H9 (cell line): ENCODE measurements around the gene RABL6. TPM values are rescaled to one million over a fixed set of nuclear protein-coding genes. Genes with fewer than 3 reads are reported as not detected.
"Not testable (repeated sequence)": the region's sequence is repeated elsewhere in the genome, so short reads cannot be mapped to it uniquely, and the experiment has no call there.

Experiments used
- DNase-seq: peaks from one replicate; pipeline ENCODE4 v3.0.0-alpha.2; 2017
- H2AFZ ChIP-seq: one replicate; pipeline ENCODE4 v1.6.1; 2013; ENCODE audit warnings: mild to moderate bottlenecking, low read length, control low read depth, moderate library complexity
- H2AK5ac ChIP-seq: 2 replicates; pipeline ENCODE4 v1.6.1; 2013; ENCODE audit warnings: low read length, control low read depth, mixed read lengths; ENCODE audit not compliant: insufficient read length
- H2BK120ac ChIP-seq: one replicate; pipeline ENCODE4 v1.6.1; 2013; ENCODE audit warnings: low read depth, mild to moderate bottlenecking, low read length, control low read depth, inconsistent platforms; ENCODE audit not compliant: poor library complexity, severe bottlenecking
- H2BK12ac ChIP-seq: 2 replicates; pipeline ENCODE4 v1.6.1; 2013; ENCODE audit warnings: low read length, control low read depth, mixed read lengths, low read depth; ENCODE audit not compliant: insufficient read length
- H2BK15ac ChIP-seq: 2 replicates; pipeline ENCODE4 v1.6.1; 2013; ENCODE audit warnings: low read depth, low read length, control low read depth
- H2BK20ac ChIP-seq: one replicate; pipeline ENCODE4 v1.6.1; 2013; ENCODE audit warnings: low read depth, mild to moderate bottlenecking, low read length, control low read depth, inconsistent platforms; ENCODE audit not compliant: poor library complexity, severe bottlenecking
- H2BK5ac ChIP-seq: 2 replicates; pipeline ENCODE4 v1.6.1; 2013; ENCODE audit warnings: low read length, control low read depth, mixed read lengths; ENCODE audit not compliant: insufficient read length
- H3K14ac ChIP-seq: 2 replicates; pipeline ENCODE4 v1.6.1; 2013; ENCODE audit warnings: low read length, control low read depth; ENCODE audit not compliant: insufficient read depth
- H3K18ac ChIP-seq: 2 replicates; pipeline ENCODE4 v1.6.1; 2013; ENCODE audit warnings: low read depth, mild to moderate bottlenecking, mixed read lengths, low read length, control low read depth; ENCODE audit not compliant: insufficient read length
- H3K23ac ChIP-seq: 2 replicates; pipeline ENCODE4 v1.6.1; 2013; ENCODE audit warnings: low read length, control low read depth, mixed read lengths, low read depth; ENCODE audit not compliant: insufficient read length
- H3K23me2 ChIP-seq: 2 replicates; pipeline ENCODE4 v1.6.1; 2013; ENCODE audit warnings: low read depth, mild to moderate bottlenecking, mixed read lengths, low read length, control low read depth; ENCODE audit not compliant: insufficient read length, poor library complexity, severe bottlenecking
- H3K27ac ChIP-seq: 2 replicates; pipeline ENCODE4 v1.5.1; 2013; ENCODE audit warnings: low read length, control low read depth, mixed read lengths, low read depth; ENCODE audit not compliant: insufficient read length
- H3K27me3 ChIP-seq: 2 replicates; pipeline ENCODE4 v1.6.1; 2013; ENCODE audit warnings: low read length, control low read depth, inconsistent platforms; ENCODE audit not compliant: insufficient read depth
- H3K4ac ChIP-seq: 2 replicates; pipeline ENCODE4 v1.6.1; 2013; ENCODE audit warnings: low read depth, mild to moderate bottlenecking, control low read depth, inconsistent platforms, low read length, moderate library complexity
- H3K4me1 ChIP-seq: 2 replicates; pipeline ENCODE4 v1.6.1; 2013; ENCODE audit warnings: low read length, control low read depth, inconsistent platforms; ENCODE audit not compliant: insufficient read depth
- H3K4me2 ChIP-seq: 2 replicates; pipeline ENCODE4 v1.6.1; 2013; ENCODE audit warnings: low read length, control low read depth, mixed read lengths; ENCODE audit not compliant: insufficient read length, insufficient read depth
- H3K56ac ChIP-seq: 2 replicates; pipeline ENCODE4 v1.6.1; 2013; ENCODE audit warnings: low read depth, mild to moderate bottlenecking, mixed read lengths, low read length, control low read depth; ENCODE audit not compliant: insufficient read length
- H3K79me1 ChIP-seq: 2 replicates; pipeline ENCODE4 v1.6.1; 2013; ENCODE audit warnings: low read depth, mild to moderate bottlenecking, moderate library complexity, low read length, control low read depth, inconsistent platforms; ENCODE audit not compliant: insufficient read depth, poor library complexity, severe bottlenecking
- H3K79me2 ChIP-seq: 2 replicates; pipeline ENCODE4 v1.6.1; 2013; ENCODE audit warnings: low read length, control low read depth, inconsistent platforms; ENCODE audit not compliant: insufficient read depth
- H3K9ac ChIP-seq: 2 replicates; pipeline ENCODE4 v1.6.1; 2013; ENCODE audit warnings: low read length, control low read depth, mixed read lengths; ENCODE audit not compliant: insufficient read length; ENCODE audit errors: extremely low read depth
- H3K9me3 ChIP-seq: one replicate; pipeline ENCODE4 v1.6.1; 2013; ENCODE audit warnings: low read depth, low read length, inconsistent platforms; ENCODE audit not compliant: control insufficient read depth
- H3T11ph ChIP-seq: one replicate; pipeline ENCODE4 v1.6.1; 2013; ENCODE audit warnings: mild to moderate bottlenecking, low read length, control low read depth, inconsistent platforms
- H4K20me1 ChIP-seq: one replicate; pipeline ENCODE4 v1.6.1; 2013; ENCODE audit not compliant: control insufficient read depth, insufficient read length, insufficient read depth
- H4K5ac ChIP-seq: 2 replicates; pipeline ENCODE4 v1.6.1; 2013; ENCODE audit warnings: low read depth, mild to moderate bottlenecking, mixed read lengths, low read length, control low read depth; ENCODE audit not compliant: insufficient read length
- H4K8ac ChIP-seq: replicated peaks from 2 replicates; pipeline ENCODE4 v1.6.1; 2013; ENCODE audit warnings: low read length, control low read depth, mixed read lengths, low read depth; ENCODE audit not compliant: insufficient read length
- H4K91ac ChIP-seq: 2 replicates; pipeline ENCODE4 v1.6.1; 2013; ENCODE audit warnings: low read depth, mild to moderate bottlenecking, moderate library complexity, mixed read lengths, low read length, control low read depth; ENCODE audit not compliant: insufficient read length
- H3K27ac Mint-ChIP-seq, 3 experiments: 2 replicates in 2 of 3; 3 replicates in 1 of 3; pipeline ENCODE4 v1.8.0; 2020 to 2021; ENCODE audit warnings: mixed read lengths in 3 of 3, mild to moderate bottlenecking in 1 of 3, moderate library complexity in 1 of 3
- H3K27me3 Mint-ChIP-seq: 2 replicates; pipeline ENCODE4 v1.8.0; 2021; ENCODE audit warnings: low read depth, mild to moderate bottlenecking, moderate library complexity, mixed read lengths
- H3K36me3 Mint-ChIP-seq, 3 experiments: 2 replicates in 2 of 3; 3 replicates in 1 of 3; pipeline ENCODE4 v1.8.0; 2020 to 2021; ENCODE audit warnings: low read depth in 3 of 3, mixed read lengths in 3 of 3; ENCODE audit not compliant: insufficient read depth in 1 of 3
- H3K4me1 Mint-ChIP-seq, 2 experiments: 2 replicates each; pipeline ENCODE4 v1.8.0; 2020; ENCODE audit warnings: mixed read lengths in 2 of 2
- H3K4me3 Mint-ChIP-seq, 2 experiments: 2 replicates in 1 of 2; 3 replicates in 1 of 2; pipeline ENCODE4 v1.8.0; 2020 to 2021; ENCODE audit warnings: mild to moderate bottlenecking in 2 of 2, mixed read lengths in 2 of 2, moderate library complexity in 1 of 2
- H3K9me3 Mint-ChIP-seq, 2 experiments: 2 replicates in 1 of 2; 3 replicates in 1 of 2; pipeline ENCODE4 v1.8.0; 2020; ENCODE audit warnings: mild to moderate bottlenecking in 2 of 2, mixed read lengths in 2 of 2, moderate library complexity in 1 of 2
- WGBS: extraction: QIAGEN DNeasy Blood & Tissue Kit; methylation state at CpG from one replicate; pipeline ENCODE4 v1.1.7; 2013; ENCODE audit warnings: missing lambda C conversion rate, low lambda C conversion rate, mixed read lengths; ENCODE audit not compliant: insufficient read length; ENCODE audit errors: extremely low coverage; 5-methylcytosine and 5-hydroxymethylcytosine counted together
- total RNA-seq: library from RNA; stranded (reverse); gene quantifications from 2 replicates; pipeline ENCODE4 v1.2.1, GENCODE V29; 2021
- TF ChIP-seq, protein P1 (sequence below): fragments of 200-600 bp; sonication (generic); conservative IDR thresholded peaks from 3 replicates; pipeline ENCODE4 v1.8.0; 2021; ENCODE audit warnings: antibody characterized with exemption, mild to moderate bottlenecking

The RABL6 gene
- total RNA-seq, 1 experiment from 2014 or later: 108 TPM

DNA sequence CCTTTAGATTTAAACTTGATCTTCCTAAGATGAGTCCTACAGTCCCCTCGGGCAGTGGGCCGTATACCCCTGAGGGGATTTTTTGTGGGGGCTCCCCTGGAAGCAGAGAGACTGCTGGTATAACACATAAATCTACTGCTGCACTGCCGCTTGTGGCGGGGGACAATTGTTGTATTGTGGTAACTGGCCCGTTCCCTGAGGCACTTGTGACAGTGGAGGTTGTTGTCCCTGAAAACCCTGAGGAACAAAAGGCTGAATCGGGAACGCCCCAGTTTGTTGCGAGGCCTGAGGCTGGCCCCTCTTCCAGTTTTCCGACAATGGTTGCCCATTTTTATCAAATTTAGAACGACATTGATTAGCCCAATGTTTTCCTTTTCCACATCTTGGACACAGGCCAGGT lies 21.3 kb upstream of the RABL6 start:
- Histone ChIP-seq H3K56ac (no peak overlapping the region), H3T11ph (no peak overlapping the region), H3K18ac (no peak overlapping the region), H3K4me1 (no peaks in the 10 kb centered on the region), H3K27ac (no peak overlapping the region), H4K91ac (no peak overlapping the region), H3K79me1 (no peaks in the 10 kb centered on the region), H2BK12ac (no peak overlapping the region), H3K27me3 (no peaks in the 10 kb centered on the region), H4K5ac (no peak overlapping the region), H4K20me1 (no peaks in the 10 kb centered on the region), H4K8ac (no peak overlapping the region), H2AK5ac (no peak overlapping the region), H3K23ac (no peak overlapping the region), H3K4ac (no peak overlapping the region), H2BK5ac (no peak overlapping the region), H2BK20ac (no peak overlapping the region), H3K79me2 (no peaks in the 10 kb centered on the region), H3K9me3 (no peaks in the 10 kb centered on the region), H2BK120ac (no peak overlapping the region), H3K23me2 (no peaks in the 10 kb centered on the region), H2AFZ (no peak overlapping the region), H3K9ac (no peak overlapping the region), H2BK15ac (no peak overlapping the region), H3K4me2 (no peak overlapping the region), H3K14ac (no peak overlapping the region)
- Mint-ChIP-seq H3K9me3 (no peaks in the 10 kb centered on the region), H3K27ac (no peak overlapping the region), H3K36me3 (no peaks in the 10 kb centered on the region), H3K27me3 (peaks cover 17% of the 10 kb centered on the region), H3K4me3 (no peak overlapping the region), H3K4me1 (peaks cover 8 to 17% of the 10 kb centered on the region in 2 experiments)
- WGBS: no CpG with 5 or more reads among the region's 10 CpGs
- TF ChIP-seq, protein P1, sequence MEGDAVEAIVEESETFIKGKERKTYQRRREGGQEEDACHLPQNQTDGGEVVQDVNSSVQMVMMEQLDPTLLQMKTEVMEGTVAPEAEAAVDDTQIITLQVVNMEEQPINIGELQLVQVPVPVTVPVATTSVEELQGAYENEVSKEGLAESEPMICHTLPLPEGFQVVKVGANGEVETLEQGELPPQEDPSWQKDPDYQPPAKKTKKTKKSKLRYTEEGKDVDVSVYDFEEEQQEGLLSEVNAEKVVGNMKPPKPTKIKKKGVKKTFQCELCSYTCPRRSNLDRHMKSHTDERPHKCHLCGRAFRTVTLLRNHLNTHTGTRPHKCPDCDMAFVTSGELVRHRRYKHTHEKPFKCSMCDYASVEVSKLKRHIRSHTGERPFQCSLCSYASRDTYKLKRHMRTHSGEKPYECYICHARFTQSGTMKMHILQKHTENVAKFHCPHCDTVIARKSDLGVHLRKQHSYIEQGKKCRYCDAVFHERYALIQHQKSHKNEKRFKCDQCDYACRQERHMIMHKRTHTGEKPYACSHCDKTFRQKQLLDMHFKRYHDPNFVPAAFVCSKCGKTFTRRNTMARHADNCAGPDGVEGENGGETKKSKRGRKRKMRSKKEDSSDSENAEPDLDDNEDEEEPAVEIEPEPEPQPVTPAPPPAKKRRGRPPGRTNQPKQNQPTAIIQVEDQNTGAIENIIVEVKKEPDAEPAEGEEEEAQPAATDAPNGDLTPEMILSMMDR: no peak
- DNase-seq: no peak

DNA sequence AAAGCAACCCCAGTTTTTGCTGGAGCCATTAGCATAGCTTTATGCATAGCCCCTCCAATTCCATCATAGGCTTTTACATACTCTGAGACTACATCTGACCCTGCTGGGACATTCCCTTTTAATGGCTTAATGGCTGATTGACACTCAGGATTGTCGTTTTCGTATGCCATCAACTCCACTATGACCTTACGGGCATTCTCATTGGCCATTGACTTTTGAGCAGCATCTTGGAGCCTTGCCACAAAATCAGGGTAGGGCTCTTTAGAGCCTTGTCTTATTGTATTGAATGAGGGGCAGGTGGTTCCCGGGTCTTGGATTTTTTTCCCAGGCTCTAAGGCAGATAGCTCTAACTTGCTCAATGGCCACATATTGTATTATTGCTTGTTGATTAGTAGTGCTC lies 20.8 kb upstream of the RABL6 start:
- not testable (repeated sequence) for H3K79me2 ChIP-seq, H2BK5ac ChIP-seq, H3T11ph ChIP-seq, H3K79me1 ChIP-seq, H3K23me2 ChIP-seq, H3K27me3 ChIP-seq, H4K5ac ChIP-seq, H3K18ac ChIP-seq, H3K9me3 ChIP-seq, H4K8ac ChIP-seq, H3K4ac ChIP-seq, DNase-seq, H2AK5ac ChIP-seq, H3K27ac ChIP-seq, H2AFZ ChIP-seq, H3K36me3 Mint-ChIP-seq, H3K23ac ChIP-seq, H3K56ac ChIP-seq, H3K9ac ChIP-seq, H3K4me2 ChIP-seq, H2BK20ac ChIP-seq, H3K4me1 ChIP-seq, H2BK15ac ChIP-seq, H4K91ac ChIP-seq, H4K20me1 ChIP-seq, H2BK120ac ChIP-seq, H3K14ac ChIP-seq, H3K4me3 Mint-ChIP-seq, H2BK12ac ChIP-seq, H3K9me3 Mint-ChIP-seq, H3K27ac Mint-ChIP-seq
- no CpG with 5 or more reads among the region's 4 CpGs for WGBS
- peaks cover 13% of the 10 kb centered on the region for H3K27me3 Mint-ChIP-seq
- H3K4me1 Mint-ChIP-seq: peaks cover 8 to 18% of the 10 kb centered on the region in 2 experiments
